NT2/D1 (cell line): Measurements from ENCODE around the gene C2orf72.

ENCODE experiments used
- DNase-seq: peaks from one replicate; pipeline ENCODE4 v3.0.0-alpha.2; 2011; ENCODE audit warnings: low read depth, low spot score
- H3K27me3 ChIP-seq: 2 replicates; pipeline ENCODE4 v1.6.0; 2011; ENCODE audit warnings: mild to moderate bottlenecking; ENCODE audit not compliant: insufficient read length, insufficient read depth
- H3K36me3 ChIP-seq: 2 replicates; pipeline ENCODE4 v1.6.1; 2011; ENCODE audit warnings: mild to moderate bottlenecking, low read length, mixed read lengths; ENCODE audit not compliant: insufficient read depth, insufficient read length
- H3K4me1 ChIP-seq: 2 replicates; pipeline ENCODE4 v1.5.1; 2011; ENCODE audit not compliant: insufficient read depth, insufficient read length
- H3K4me3 ChIP-seq: 2 replicates; pipeline ENCODE4 v1.5.1; 2011; ENCODE audit warnings: low read depth; ENCODE audit not compliant: insufficient read length
- H3K9ac ChIP-seq: 2 replicates; pipeline ENCODE4 v1.6.0; 2011; ENCODE audit warnings: low read depth; ENCODE audit not compliant: insufficient read length
- H3K9me3 ChIP-seq: 2 replicates; pipeline ENCODE4 v1.5.1; 2011; ENCODE audit warnings: mild to moderate bottlenecking, low read length; ENCODE audit not compliant: insufficient read depth
- SUZ12 ChIP-seq: IDR thresholded peaks from 2 replicates; pipeline ENCODE4 v1.6.1; 2011; ENCODE audit not compliant: insufficient read length, insufficient read depth; ENCODE audit errors: extremely low read depth
- YY1 ChIP-seq: IDR thresholded peaks from 2 replicates; pipeline ENCODE4 v1.6.1; 2011; ENCODE audit not compliant: insufficient read length, insufficient read depth
- ZNF274 ChIP-seq: IDR thresholded peaks from 2 replicates; pipeline ENCODE4 v1.6.1; 2011; ENCODE audit warnings: mild to moderate bottlenecking, low read depth, low read length

Gene C2orf72

DNA sequence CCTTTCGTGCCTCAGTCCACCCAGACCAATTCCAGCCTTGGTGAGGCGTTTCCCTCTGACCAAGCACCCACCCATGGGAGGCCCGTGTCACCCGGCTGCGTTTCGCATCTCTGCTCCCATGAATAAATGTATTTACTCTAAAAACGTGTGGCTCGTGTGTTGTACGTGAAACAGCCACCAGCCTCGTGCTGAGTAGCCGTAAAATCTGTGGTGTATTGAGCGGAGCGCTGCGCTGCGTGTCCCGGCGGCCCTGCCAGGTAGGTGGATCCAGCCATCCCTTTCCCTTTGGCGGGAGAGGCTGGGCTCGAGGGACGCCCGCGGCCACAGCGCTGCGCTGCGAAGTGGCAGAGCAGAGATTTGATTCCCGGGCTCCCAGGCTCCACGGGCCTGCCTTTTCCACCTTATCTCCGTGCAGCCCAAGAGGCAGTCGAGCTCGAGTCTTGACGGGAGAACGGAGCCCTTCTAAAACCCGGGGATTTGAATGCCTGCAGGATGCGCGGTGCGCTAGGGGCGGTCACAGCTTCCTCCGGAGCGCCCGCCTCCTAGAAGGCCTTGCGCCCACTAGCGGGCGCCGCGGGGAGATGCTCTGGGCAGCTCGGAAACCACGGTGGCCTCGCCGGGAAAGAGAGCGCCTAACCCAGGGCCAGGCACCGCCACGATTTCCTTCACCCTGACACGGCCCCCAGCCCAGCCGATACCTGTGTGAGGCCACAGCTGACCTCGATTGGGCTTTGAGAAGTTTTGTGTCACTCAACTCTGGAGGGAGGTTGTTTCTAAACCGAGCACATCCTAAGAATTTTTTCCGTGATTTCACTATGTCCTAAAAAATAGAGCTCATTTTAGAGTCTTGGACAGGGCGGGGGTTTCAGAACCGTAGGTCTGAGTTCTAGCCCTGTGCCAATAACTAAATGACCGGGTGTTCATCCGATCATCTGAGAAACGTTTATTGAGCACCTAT lies 15.4 kb downstream of the C2orf72 start:
- Histone ChIP-seq H3K36me3 (no peaks in the 10 kb centered on the region), H3K9me3 (no peaks in the 10 kb centered on the region), H3K4me3 (peak overlapping the region; percentile 43), H3K4me1 (peaks cover 8% of the 10 kb centered on the region), H3K27me3 (peaks cover 23% of the 10 kb centered on the region), H3K9ac (peak overlapping the region; percentile 82)
- DNase-seq = peak; percentile 90
- TF ChIP-seq YY1 (no peak), ZNF274 (no peak), SUZ12 (no peak)

DNA sequence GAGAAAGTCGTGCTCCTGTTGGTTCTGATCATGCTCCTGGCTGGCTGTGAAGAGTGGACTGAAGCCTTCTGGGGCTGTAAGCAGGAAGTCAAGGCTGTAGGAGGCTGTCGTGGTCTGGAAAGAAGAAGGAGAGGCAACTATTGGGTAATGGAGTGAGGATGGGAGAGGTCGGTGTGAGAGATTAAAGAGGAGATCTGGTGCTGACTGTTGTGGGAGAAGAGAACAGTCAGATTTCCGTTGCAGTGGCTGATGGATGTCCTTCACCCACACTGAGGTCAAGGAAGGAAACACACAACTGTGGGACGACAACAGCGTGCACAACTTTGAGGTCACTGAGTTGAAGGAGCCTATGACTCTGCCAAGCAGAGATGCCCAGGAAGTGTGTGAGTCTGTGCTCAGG lies 16.5 kb downstream of the C2orf72 start:
- peaks cover 4% of the 10 kb centered on the region for H3K36me3 ChIP-seq
- no peak overlapping the region for H3K4me3 ChIP-seq
- H3K4me1 ChIP-seq = peaks cover 8% of the 10 kb centered on the region
- H3K9me3 ChIP-seq = no peaks in the 10 kb centered on the region
- H3K27me3 ChIP-seq = peaks cover 23% of the 10 kb centered on the region
- DNase-seq = no peak
- no peak overlapping the region for H3K9ac ChIP-seq
- TF ChIP-seq ZNF274 = no peak
- no peak for TF ChIP-seq YY1
- no peak for TF ChIP-seq SUZ12

- Histone ChIP-seq H3K4me1 (peaks cover 6% of the 10 kb centered on the region), H3K27me3 (peaks cover 21% of the 10 kb centered on the region), H3K9ac (peak within 1 kb of the TSS; percentile 94), H3K9me3 (no peaks in the 10 kb centered on the region), H3K36me3 (peaks cover 14% of the 10 kb centered on the region), H3K4me3 (peak within 1 kb of the TSS; percentile 94)
- peak; percentile 95 for DNase-seq
- TF ChIP-seq YY1 (peak; percentile 87), ZNF274 (no peak)
Measured at GRCh38 chr2:231056453-231057416, 19.4 kb downstream of the C2orf72 start, which contains the start of gene PSMD1. TSS of gene PSMD1 (plus strand) at chr2:231056867. CDS start at chr2:231057026, 159 bp downstream.

DNA sequence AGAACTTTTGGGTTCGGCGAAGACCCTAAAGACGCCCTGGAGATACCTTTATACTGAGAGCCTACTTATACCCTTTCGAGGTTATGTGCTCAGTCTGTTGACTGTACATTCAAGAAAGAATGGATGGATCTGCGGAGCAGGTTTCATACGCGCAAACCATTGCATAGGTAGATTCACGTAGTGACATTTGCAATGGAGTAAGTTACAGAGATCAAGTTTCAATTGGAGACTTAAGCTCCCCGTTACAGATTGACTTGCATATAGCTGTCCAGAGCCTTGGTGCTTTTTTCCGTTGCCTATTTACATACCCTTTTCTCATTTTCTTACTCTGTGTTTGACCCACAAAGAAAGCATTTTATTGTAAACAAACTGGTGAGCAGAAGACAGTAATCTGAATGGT lies 20.3 kb downstream of the C2orf72 start:
- DNase-seq = no peak
- H3K27me3 ChIP-seq = peaks cover 13% of the 10 kb centered on the region
- no peaks in the 10 kb centered on the region for H3K9me3 ChIP-seq

GRCh38 chr2:231058761-231059550 lies 21.6 kb downstream of the C2orf72 start:
- Histone ChIP-seq H3K4me1 (no peaks in the 10 kb centered on the region), H3K4me3 (no peak overlapping the region), H3K36me3 (peaks cover 36% of the 10 kb centered on the region), H3K9me3 (no peaks in the 10 kb centered on the region), H3K9ac (no peak overlapping the region), H3K27me3 (peaks cover 1% of the 10 kb centered on the region)
- TF ChIP-seq SUZ12 (no peak), ZNF274 (no peak), YY1 (no peak)
- DNase-seq = no peak

More for the DNA sequence above, 20.3 kb downstream of the C2orf72 start:
- H3K4me3 ChIP-seq = peak overlapping the region; percentile 94
- peak overlapping the region; percentile 94 for H3K9ac ChIP-seq
- peaks cover 23% of the 10 kb centered on the region for H3K36me3 ChIP-seq
- no peaks in the 10 kb centered on the region for H3K4me1 ChIP-seq
- TF ChIP-seq ZNF274 = no peak
- TF ChIP-seq SUZ12 = no peak
- TF ChIP-seq YY1 = no peak

- Histone ChIP-seq H3K36me3 (peaks cover 44% of the 10 kb centered on the region), H3K9ac (no peak overlapping the region), H3K4me3 (no peak overlapping the region), H3K4me1 (no peaks in the 10 kb centered on the region), H3K9me3 (no peaks in the 10 kb centered on the region), H3K27me3 (no peaks in the 10 kb centered on the region)
- TF ChIP-seq ZNF274 (no peak), YY1 (no peak), SUZ12 (no peak)
- no peak for DNase-seq
Measured at GRCh38 chr2:231059756-231060155, 22.4 kb downstream of the C2orf72 start.
